Body of pancreas (tissue), 4 donors: ENCODE data around the gene CD58.

Experiments used
- POLR2A ChIP-seq, 3 donors: fragments of 450-650 bp; IDR thresholded peaks; one replicate each; pipeline ENCODE4 v1.6.1; 2016; ENCODE audit warnings: antibody characterized with exemption in 3 of 3, mild to moderate bottlenecking in 2 of 3
- TF ChIP-seq, protein P1 (sequence below), 7 experiments: fragments of 450-650 bp in 4 of 7; fragments of 200-600 bp in 3 of 7; sonication (generic) in 3 of 7; IDR thresholded peaks; one replicate each; pipeline ENCODE4 v1.5.1; 2016 to 2019; ENCODE audit warnings: antibody characterized with exemption in 7 of 7

DNA sequence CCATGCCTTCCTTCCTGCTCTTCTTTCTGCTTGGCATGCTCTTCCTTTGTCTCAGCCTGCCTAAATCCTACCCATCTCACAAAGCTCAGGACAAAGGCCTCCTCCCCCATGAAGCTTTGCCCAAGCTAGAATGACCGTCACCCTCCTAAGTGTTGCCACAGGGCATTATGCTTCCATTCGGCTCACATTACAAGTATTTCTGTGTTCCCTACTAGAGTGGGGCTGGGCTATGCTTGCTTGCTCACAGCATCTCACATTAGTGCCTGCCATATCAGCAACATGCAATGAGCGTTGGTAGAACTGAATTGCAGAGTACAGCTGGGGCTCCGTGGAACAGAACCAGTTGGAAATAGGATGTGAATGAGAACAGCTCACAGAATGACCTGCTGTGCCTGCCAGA, 82.8 kb downstream of the CD58 start:
- TF ChIP-seq, protein P1, sequence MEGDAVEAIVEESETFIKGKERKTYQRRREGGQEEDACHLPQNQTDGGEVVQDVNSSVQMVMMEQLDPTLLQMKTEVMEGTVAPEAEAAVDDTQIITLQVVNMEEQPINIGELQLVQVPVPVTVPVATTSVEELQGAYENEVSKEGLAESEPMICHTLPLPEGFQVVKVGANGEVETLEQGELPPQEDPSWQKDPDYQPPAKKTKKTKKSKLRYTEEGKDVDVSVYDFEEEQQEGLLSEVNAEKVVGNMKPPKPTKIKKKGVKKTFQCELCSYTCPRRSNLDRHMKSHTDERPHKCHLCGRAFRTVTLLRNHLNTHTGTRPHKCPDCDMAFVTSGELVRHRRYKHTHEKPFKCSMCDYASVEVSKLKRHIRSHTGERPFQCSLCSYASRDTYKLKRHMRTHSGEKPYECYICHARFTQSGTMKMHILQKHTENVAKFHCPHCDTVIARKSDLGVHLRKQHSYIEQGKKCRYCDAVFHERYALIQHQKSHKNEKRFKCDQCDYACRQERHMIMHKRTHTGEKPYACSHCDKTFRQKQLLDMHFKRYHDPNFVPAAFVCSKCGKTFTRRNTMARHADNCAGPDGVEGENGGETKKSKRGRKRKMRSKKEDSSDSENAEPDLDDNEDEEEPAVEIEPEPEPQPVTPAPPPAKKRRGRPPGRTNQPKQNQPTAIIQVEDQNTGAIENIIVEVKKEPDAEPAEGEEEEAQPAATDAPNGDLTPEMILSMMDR (IDR thresholded peaks at IDR 0.05), result no peak
- TF ChIP-seq POLR2A (IDR thresholded peaks at IDR 0.05), result no peak
